ENCODE data around the gene TNPO1.
A peak's percentile ranks its signal among the peaks of the same experiment; 100 is the strongest.

TNPO1 gene

GRCh38 chr5:72908664-72909063 is 92.2 kb downstream of the TNPO1 start:
- ChIA-PET CTCF (interaction anchor here (0.7 kb wide), 1 partner anchor 669 kb away, joined by 3 read pairs; no protein-coding TSS in a partner anchor), POLR2A (no interaction called here)
- no peak for TF ChIP-seq ZNF518A (tag by site-specific recombination; conservative IDR thresholded peaks at IDR 0.05; ENCODE audit: low read depth)
- no peak for TF ChIP-seq ZNF248 (tag by site-specific recombination; IDR thresholded peaks at IDR 0.05)
- no peak for TF ChIP-seq ZNF37A (tag by site-specific recombination; IDR thresholded peaks at IDR 0.05)
- TF ChIP-seq BCL6B (tag by site-specific recombination; IDR thresholded peaks at IDR 0.05) = no peak
- TF ChIP-seq FEZF1 (tag by site-specific recombination; IDR thresholded peaks at IDR 0.05) = no peak
- no peak for TF ChIP-seq ZBTB48 (tag by site-specific recombination; IDR thresholded peaks at IDR 0.05)
- no peak for TF ChIP-seq ZNF677 (tag by site-specific recombination; IDR thresholded peaks at IDR 0.05)
- TF ChIP-seq ZNF354C (tag by site-specific recombination; IDR thresholded peaks at IDR 0.05; ENCODE audit: borderline replicate concordance, low read depth) = no peak
- no peak for TF ChIP-seq PATZ1 (tag by site-specific recombination; IDR thresholded peaks at IDR 0.05)
- no peak for TF ChIP-seq ZNF366 (tag by site-specific recombination; conservative IDR thresholded peaks at IDR 0.05)
- TF ChIP-seq ZNF529 (tag by site-specific recombination; IDR thresholded peaks at IDR 0.05; ENCODE audit: insufficient replicate concordance) = no peak
- TF ChIP-seq SP3 (tag by site-specific recombination; IDR thresholded peaks at IDR 0.05) = no peak
- no peak for TF ChIP-seq EGR2 (tag by site-specific recombination; IDR thresholded peaks at IDR 0.05; ENCODE audit: low read depth)
- no peak overlapping the region for H3K27ac ChIP-seq (ENCODE audit: extremely low read depth, low read depth, low read length)
- H3K4me1 ChIP-seq (ENCODE audit: control insufficient read depth, insufficient read depth, low read length) = no peaks in the 10 kb centered on the region
- H3K9me3 ChIP-seq (ENCODE audit: control insufficient read depth, insufficient read depth, low read depth, low read length) = no peaks in the 10 kb centered on the region
- peaks cover 60 to 69% of the 10 kb centered on the region in 2 experiments for H3K36me3 ChIP-seq (ENCODE audit: control insufficient read depth in 2 of 2, insufficient read depth in 1 of 2, low read length in 2 of 2)
- H3K4me3 ChIP-seq (ENCODE audit: low read depth, low read length) = no peak overlapping the region

GRCh38 chr5:72917371-72917776 is 100.9 kb downstream of the TNPO1 start:
- POLR2A ChIA-PET = interaction anchor here (1.6 kb wide), 1 partner anchor 531 kb away, joined by 3 read pairs; the partner anchor contains the start of gene FOXD1
- no peaks in the 10 kb centered on the region for H3K9me3 ChIP-seq (ENCODE audit: control insufficient read depth, insufficient read depth, low read depth, low read length)
- H3K27ac ChIP-seq (ENCODE audit: extremely low read depth, low read depth, low read length) = no peak overlapping the region
- no peaks in the 10 kb centered on the region for H3K4me1 ChIP-seq (ENCODE audit: control insufficient read depth, insufficient read depth, low read length)
- CTCF ChIA-PET = interaction anchor here (0.6 to 0.8 kb wide), 2 partner anchors 38 to 284 kb away, joined by 3 to 6 read pairs; no protein-coding TSS in a partner anchor
- peaks cover 0 to 4% of the 10 kb centered on the region in 2 experiments; a peak in 2 of 3 replicates for H3K36me3 ChIP-seq (ENCODE audit: control insufficient read depth in 2 of 2, insufficient read depth in 1 of 2, low read length in 2 of 2)
- TF ChIP-seq ZBTB17 (tag by site-specific recombination; IDR thresholded peaks at IDR 0.05) (0 out of 2 replicates have a peak, but pooled peaks have one; percentile 1), ZBTB21 (tag by site-specific recombination; IDR thresholded peaks at IDR 0.05) (no peak), ZNF785 (tag by site-specific recombination; IDR thresholded peaks at IDR 0.05) (no peak)
- H3K4me3 ChIP-seq (ENCODE audit: low read depth, low read length) = no peak overlapping the region
